K562 (cell line): ENCODE measurements around the gene ABCA4. TPM values are rescaled to one million over a fixed set of nuclear protein-coding genes. Genes with fewer than 3 reads are reported as not detected.

Experiments
- ATAC-seq: fragments of 200-7000 bp; cut with Tn5 transposase; 3 replicates; pipeline ENCODE4 v1.9.1; 2020; ENCODE audit warnings: moderate library complexity
- BruUV-seq: library from RNA; stranded (reverse); fragments of 400-500 nt; replicated peaks from 2 replicates; lab custom pipeline; 2021; lab: Mats Ljungman, UMichigan
- CTCF ChIA-PET: fragments of 300-600 bp; formaldehyde crosslinking; extraction: SDS; loops from one replicate; lab custom pipeline; 2021; ENCODE audit warnings: low intra/inter-chr PET ratio; lab: Yijun Ruan, JAX
- POLR2A ChIA-PET: fragments of 300-600, 350-650 bp; sonication (Branson Sonifier 250); formaldehyde crosslinking; extraction: SDS; loops from one replicate; lab custom pipeline; 2021; ENCODE audit warnings: antibody characterized with exemption, inconsistent platforms; lab: Yijun Ruan, JAX
- DNase-seq, 4 experiments: peaks; one replicate each; pipeline versions ENCODE4 v3.0.0 to v3.0.0-alpha.2; 2011 to 2018; ENCODE audit warnings: low spot score in 3 of 4, mixed read lengths in 3 of 4; ENCODE audit errors: extremely low read depth in 1 of 4
- FAIRE-seq: peaks from 2 replicates; lab custom pipeline; 2011; peaks lifted over from hg19 to GRCh38; lab: Jason Lieb, UNC
- H2AFZ ChIP-seq: 2 replicates; pipeline ENCODE4 v1.6.0; 2011; ENCODE audit warnings: low read depth, low read length, control low read depth, inconsistent platforms
- H3K27ac ChIP-seq: fragments of 200-600 bp; 3 replicates; pipeline ENCODE4 v1.8.0; 2011; ENCODE audit warnings: low read depth, mild to moderate bottlenecking, control low read depth, inconsistent platforms, low read length, moderate library complexity, mixed read lengths; ENCODE audit errors: extremely low read depth
- H3K27me3 ChIP-seq, 2 experiments: fragments of 300-600 bp in 1 of 2; 2 replicates in 1 of 2; 3 replicates in 1 of 2; pipeline versions ENCODE4 v1.6.0 to v1.8.0; 2011; ENCODE audit warnings: inconsistent platforms in 2 of 2, low read length in 2 of 2, mild to moderate bottlenecking in 1 of 2, mixed read lengths in 1 of 2, moderate library complexity in 1 of 2; ENCODE audit not compliant: control insufficient read depth in 2 of 2, insufficient read depth in 2 of 2
- H3K36me3 ChIP-seq: fragments of 300-600 bp; 3 replicates; pipeline ENCODE4 v1.8.0; 2011; ENCODE audit warnings: mild to moderate bottlenecking, low read length, inconsistent platforms; ENCODE audit not compliant: control insufficient read depth, insufficient read depth
- H3K4me1 ChIP-seq, 2 experiments: fragments of 200-600 bp in 1 of 2; replicated peaks in 1 of 2; 2 replicates in 1 of 2; 3 replicates in 1 of 2; pipeline versions ENCODE4 v1.5.1 to v1.8.0; 2011; ENCODE audit warnings: inconsistent platforms in 2 of 2, low read length in 2 of 2, mild to moderate bottlenecking in 1 of 2, mixed read lengths in 1 of 2, moderate library complexity in 1 of 2; ENCODE audit not compliant: control insufficient read depth in 2 of 2, insufficient read depth in 2 of 2
- H3K4me2 ChIP-seq: 2 replicates; pipeline ENCODE4 v1.6.1; 2011; ENCODE audit warnings: low read length, control low read depth, inconsistent platforms, mixed read lengths; ENCODE audit not compliant: insufficient read depth
- H3K4me3 ChIP-seq: fragments of 200-600 bp; sonication (generic), shearing (Covaris generic); 2 replicates; pipeline ENCODE4 v1.5.1; 2016; ENCODE audit warnings: control low read depth, inconsistent platforms
- H3K79me2 ChIP-seq: fragments of 200-600 bp; 3 replicates; pipeline ENCODE4 v1.8.0; 2011; ENCODE audit warnings: low read length, inconsistent platforms; ENCODE audit not compliant: control insufficient read depth, insufficient read depth
- H3K9ac ChIP-seq, 2 experiments: 2 replicates each; pipeline versions ENCODE4 v1.6.0 to v1.6.1; 2011; ENCODE audit warnings: low read depth in 2 of 2, low read length in 2 of 2, control low read depth in 1 of 2, inconsistent platforms in 1 of 2, mild to moderate bottlenecking in 1 of 2, mixed read lengths in 1 of 2; ENCODE audit not compliant: insufficient read depth in 1 of 2
- H3K9me1 ChIP-seq: one replicate; pipeline ENCODE4 v1.6.0; 2011; ENCODE audit warnings: inconsistent platforms, mild to moderate bottlenecking, low read length, moderate library complexity; ENCODE audit not compliant: control insufficient read depth, insufficient read depth
- H3K9me3 ChIP-seq: replicated peaks from 2 replicates; pipeline ENCODE4 v1.5.1; 2011; ENCODE audit warnings: low read depth, low read length, inconsistent platforms; ENCODE audit not compliant: control insufficient read depth, insufficient read depth
- H4K20me1 ChIP-seq: replicated peaks from 2 replicates; pipeline ENCODE4 v1.6.1; 2011; ENCODE audit warnings: low read length, inconsistent platforms, mixed read lengths; ENCODE audit not compliant: control insufficient read depth, insufficient read depth
- E4F1 ChIP-seq: fragments of 250-450 bp; sonication (Bioruptor Pico); IDR thresholded peaks from 2 replicates; pipeline ENCODE4 v1.5.0; 2021; ENCODE audit warnings: mild to moderate bottlenecking, borderline replicate concordance
- FIP1L1 ChIP-seq: fragments of 200-400 bp; formaldehyde crosslinking; IDR thresholded peaks from 2 replicates; pipeline ENCODE4 v1.6.1; 2018; ENCODE audit warnings: mild to moderate bottlenecking, low read depth, low read length; ENCODE audit not compliant: poor library complexity, severe bottlenecking
- JUN ChIP-seq, 2 experiments: sonication (generic) in 1 of 2; formaldehyde crosslinking in 1 of 2; IDR thresholded peaks; 2 replicates each; pipeline versions ENCODE4 v1.6.1 to v1.8.0; 2012 to 2022; ENCODE audit warnings: borderline replicate concordance in 2 of 2, mild to moderate bottlenecking in 2 of 2, improper control_type of control experiment in 1 of 2, low read depth in 1 of 2, low read length in 1 of 2, missing genetic modification reagents in 1 of 2
- XRCC5 ChIP-seq: fragments of 200-400 bp; formaldehyde crosslinking; IDR thresholded peaks from 2 replicates; pipeline ENCODE4 v1.6.1; 2017; ENCODE audit warnings: low read depth, mild to moderate bottlenecking, low read length
- WGBS: fragments of 100-300 bp; shearing (Covaris generic); methylation state at CpG from one replicate; pipeline ENCODE4 v1.1.6; 2016; ENCODE audit warnings: low coverage, mixed read lengths; ENCODE audit not compliant: insufficient coverage; ENCODE audit errors: missing lambda C conversion rate; 5-methylcytosine and 5-hydroxymethylcytosine counted together
- in situ Hi-C: fragments of 300-500 bp; cut with MboI; formaldehyde crosslinking; loops from 4 replicates; pipeline ENCODE4 v1.15.0; 2018; ENCODE audit warnings: inconsistent platforms, mixed read lengths
- intact Hi-C: fragments of 100-400 bp; cut with micrococcal nuclease; formaldehyde crosslinking; loops from 2 replicates; pipeline ENCODE4 v1.14.2; 2022
- polyA plus RNA-seq, 8 experiments: library from polyadenylated mRNA; depleted of rRNA in 4 of 8; stranded (reverse) in 5 of 8; unstranded in 3 of 8; fragments of >200 nt; fragmentation: Nextera tagmentation in 2 of 8; fragmentation: Illumina TruSeq in 1 of 8; extraction: Ambion mirVana in 2 of 8; extraction: Trizol in 1 of 8; gene quantifications; 2 replicates each; pipeline versions ENCODE4 v1.2.1 to v1.2.3, GENCODE V29; 2011 to 2014; ENCODE audit warnings: inconsistent platforms in 1 of 8, missing spikeins in 1 of 8
- total RNA-seq, 7 experiments: library from RNA; depleted of rRNA in 6 of 7; stranded (reverse); fragments of >200 nt in 6 of 7; fragmentation: Illumina TruSeq in 2 of 7; extraction: Trizol in 2 of 7; gene quantifications; 2 replicates each; pipeline versions ENCODE4 v1.2.1 to v1.2.3, GENCODE V29; 2011 to 2021; ENCODE audit warnings: low replicate concordance in 1 of 7

Gene ABCA4
- total and polyA plus RNA-seq, 9 of the 15 experiments (the other 6 are each of a cell fraction or from before 2014, with no cell fraction given), result 0.01 to 0.04 TPM; not detected in 7

GRCh38 chr1:94105581-94105952 lies 15.4 kb downstream of the ABCA4 start:
- Histone ChIP-seq H3K4me3 (no peak overlapping the region), H4K20me1 (peaks cover 7% of the 10 kb centered on the region; the same call in 1 of the 2 replicates)

More at GRCh38 chr1:94105581-94105952, 15.4 kb downstream of the ABCA4 start:
- ATAC-seq (no peak), DNase-seq (no peak), FAIRE-seq (no peak)
- Histone ChIP-seq H3K27ac (no peak overlapping the region), H3K9me3 (no peaks in the 10 kb centered on the region), H2AFZ (no peak overlapping the region), H3K4me2 (no peak overlapping the region), H3K36me3 (no peaks in the 10 kb centered on the region), H3K4me1 (no peaks in the 10 kb centered on the region; a peak in 1 of 5 replicates), H3K27me3 (peaks cover 11 to 69% of the 10 kb centered on the region in 2 experiments), H3K79me2 (no peaks in the 10 kb centered on the region), H3K9ac (no peak overlapping the region), H3K9me1 (no peaks in the 10 kb centered on the region)
- TF ChIP-seq XRCC5 (no peak), E4F1 (CRISPR knock-in tag) (no peak), JUN (IDR thresholded peaks at IDR 0.05; ENCODE audit: borderline replicate concordance, low read depth, low read length) (no peak), JUN (CRISPR knock-in tag; IDR thresholded peaks at IDR 0.05; ENCODE audit: borderline replicate concordance) (no peak), FIP1L1 (no peak)
- in situ Hi-C loops, result no loop called here
- POLR2A ChIA-PET, result interaction anchor here (0.6 kb wide), 1 partner anchor 875 kb away, joined by 4 read pairs; no protein-coding TSS in a partner anchor
- intact Hi-C loops, result no loop called here
- CTCF ChIA-PET, result no interaction called here
- BruUV-seq, result no TSS peak
- WGBS, result 0% methylated on average over 4 of the region's 7 CpGs
